Mesothelial cell of epicardium (in vitro differentiated cells): ENCODE data around the gene FCGR3A. TPM values are rescaled to one million over a fixed set of nuclear protein-coding genes. Genes with fewer than 3 reads are reported as not detected.
"Not testable (repeated sequence)": the region's sequence is repeated elsewhere in the genome, so short reads cannot be mapped to it uniquely, and the experiment has no call there.

Experiments
- DNase-seq, 2 experiments: peaks; one replicate each; pipeline ENCODE4 v3.0.0; 2021; ENCODE audit warnings: low spot score in 2 of 2; ENCODE audit not compliant: unreplicated experiment in 2 of 2
- H3K27ac Mint-ChIP-seq: 2 replicates; pipeline ENCODE4 v1.8.0; 2021; ENCODE audit warnings: mixed read lengths
- H3K27me3 Mint-ChIP-seq: 2 replicates; pipeline ENCODE4 v1.8.0; 2021; ENCODE audit warnings: low read depth, mixed read lengths
- H3K36me3 Mint-ChIP-seq: 2 replicates; pipeline ENCODE4 v1.8.0; 2021; ENCODE audit warnings: mixed read lengths
- H3K4me1 Mint-ChIP-seq: 2 replicates; pipeline ENCODE4 v1.8.0; 2021; ENCODE audit warnings: mixed read lengths
- H3K4me3 Mint-ChIP-seq: 2 replicates; pipeline ENCODE4 v1.8.0; 2021; ENCODE audit warnings: mild to moderate bottlenecking, moderate library complexity, mixed read lengths
- H3K9me3 Mint-ChIP-seq: 2 replicates; pipeline ENCODE4 v1.8.0; 2021; ENCODE audit warnings: mixed read lengths
- total RNA-seq: library from RNA; stranded (reverse); gene quantifications from 3 replicates; pipeline ENCODE4 v1.2.1, GENCODE V29; 2021
- TF ChIP-seq, protein P1 (sequence below): fragments of 200-600 bp; sonication (generic); IDR thresholded peaks from one replicate; pipeline ENCODE4 v1.5.0; 2021; ENCODE audit warnings: antibody characterized with exemption; ENCODE audit not compliant: unreplicated experiment

Gene FCGR3A
- total RNA-seq, 1 donor from 2014 or later: not detected

DNA sequence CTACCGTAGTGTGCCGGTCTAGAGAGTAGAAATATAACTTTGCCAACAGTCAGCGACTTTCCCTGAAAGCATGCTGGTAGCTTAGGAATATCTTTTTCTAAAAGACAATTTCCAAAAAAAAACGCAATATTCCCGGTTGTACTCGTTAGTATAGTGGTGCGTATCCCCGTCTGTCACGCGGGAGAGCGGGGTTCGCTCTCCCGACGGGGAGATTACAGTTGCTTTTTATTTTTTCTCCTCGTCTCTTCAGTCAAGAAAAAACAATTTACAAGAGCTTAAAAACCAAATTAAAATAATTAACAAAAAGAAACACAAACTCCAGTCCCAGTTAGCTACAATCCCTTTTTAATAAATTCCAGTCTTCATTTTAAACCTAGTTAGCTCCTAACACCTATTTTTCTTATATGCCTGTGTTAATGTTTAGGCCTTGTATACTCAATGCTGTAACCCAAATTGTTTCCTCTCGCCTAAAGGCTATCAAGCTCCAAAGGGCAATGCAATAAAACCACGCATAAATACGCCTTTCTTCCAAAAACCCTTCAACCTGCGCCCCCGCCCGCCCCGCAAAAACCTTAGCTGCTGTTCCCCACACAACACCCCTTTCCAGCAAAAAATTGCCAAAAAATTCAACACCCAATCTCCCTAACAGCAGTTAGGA, 17.5 kb downstream of the FCGR3A start:
- peaks cover 14% of the 10 kb centered on the region for H3K4me1 Mint-ChIP-seq
- DNase-seq: no peak
- peaks cover 5% of the 10 kb centered on the region for H3K9me3 Mint-ChIP-seq
- H3K36me3 Mint-ChIP-seq: no peaks in the 10 kb centered on the region
- TF ChIP-seq, protein P1, sequence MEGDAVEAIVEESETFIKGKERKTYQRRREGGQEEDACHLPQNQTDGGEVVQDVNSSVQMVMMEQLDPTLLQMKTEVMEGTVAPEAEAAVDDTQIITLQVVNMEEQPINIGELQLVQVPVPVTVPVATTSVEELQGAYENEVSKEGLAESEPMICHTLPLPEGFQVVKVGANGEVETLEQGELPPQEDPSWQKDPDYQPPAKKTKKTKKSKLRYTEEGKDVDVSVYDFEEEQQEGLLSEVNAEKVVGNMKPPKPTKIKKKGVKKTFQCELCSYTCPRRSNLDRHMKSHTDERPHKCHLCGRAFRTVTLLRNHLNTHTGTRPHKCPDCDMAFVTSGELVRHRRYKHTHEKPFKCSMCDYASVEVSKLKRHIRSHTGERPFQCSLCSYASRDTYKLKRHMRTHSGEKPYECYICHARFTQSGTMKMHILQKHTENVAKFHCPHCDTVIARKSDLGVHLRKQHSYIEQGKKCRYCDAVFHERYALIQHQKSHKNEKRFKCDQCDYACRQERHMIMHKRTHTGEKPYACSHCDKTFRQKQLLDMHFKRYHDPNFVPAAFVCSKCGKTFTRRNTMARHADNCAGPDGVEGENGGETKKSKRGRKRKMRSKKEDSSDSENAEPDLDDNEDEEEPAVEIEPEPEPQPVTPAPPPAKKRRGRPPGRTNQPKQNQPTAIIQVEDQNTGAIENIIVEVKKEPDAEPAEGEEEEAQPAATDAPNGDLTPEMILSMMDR: no peak
- peak overlapping the region; percentile 52 for H3K27ac Mint-ChIP-seq
- peaks cover 49% of the 10 kb centered on the region for H3K27me3 Mint-ChIP-seq
- peak overlapping the region; percentile 58 for H3K4me3 Mint-ChIP-seq

GRCh38 chr1:161530671-161531641, 18.7 kb downstream of the FCGR3A start:
- Mint-ChIP-seq H3K4me1 (peaks cover 14% of the 10 kb centered on the region), H3K27me3 (peaks cover 56% of the 10 kb centered on the region), H3K27ac (peak overlapping the region; percentile 95), H3K4me3 (peak overlapping the region; percentile 95)
- DNase-seq: peak; percentile 63 to 85
- not testable (repeated sequence) for H3K9me3 Mint-ChIP-seq, H3K36me3 Mint-ChIP-seq

- Mint-ChIP-seq H3K27me3 (peaks cover 61% of the 10 kb centered on the region), H3K4me3 (peak overlapping the region; percentile 95), H3K27ac (peak overlapping the region; percentile 95), H3K4me1 (peaks cover 14% of the 10 kb centered on the region)
- DNase-seq: peak in 1 of 2 experiments; percentile 71
- H3K9me3 Mint-ChIP-seq, H3K36me3 Mint-ChIP-seq: not testable (repeated sequence)
These were observed 19.5 kb downstream of the FCGR3A start for GRCh38 chr1:161530158-161530557.

- H3K4me1 Mint-ChIP-seq: peaks cover 17% of the 10 kb centered on the region
- H3K36me3 Mint-ChIP-seq, H3K27ac Mint-ChIP-seq, DNase-seq, H3K9me3 Mint-ChIP-seq: not testable (repeated sequence)
- peak overlapping the region; percentile 95 for H3K4me3 Mint-ChIP-seq
- peaks cover 65% of the 10 kb centered on the region for H3K27me3 Mint-ChIP-seq
These were observed 20.0 kb downstream of the FCGR3A start for GRCh38 chr1:161529463-161530104.

DNA sequence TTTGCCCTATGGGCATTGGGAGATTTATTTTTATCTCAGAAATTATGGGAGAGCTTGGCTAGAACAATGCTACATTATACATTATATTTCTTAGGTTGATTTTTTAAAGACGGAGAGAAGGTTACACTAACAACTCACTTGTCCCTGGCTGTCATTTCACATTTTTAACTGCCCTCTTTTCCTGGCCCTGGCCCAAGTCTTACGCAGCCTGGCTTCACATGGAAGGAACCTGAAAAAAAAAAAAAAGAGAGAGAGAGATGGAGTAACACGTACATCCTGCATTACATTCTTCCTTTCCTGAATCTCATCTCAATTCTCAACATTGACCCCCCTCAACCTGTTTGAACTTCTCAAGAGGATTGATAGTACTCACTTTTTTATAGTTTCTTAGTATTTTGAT, 21.1 kb downstream of the FCGR3A start:
- Mint-ChIP-seq H3K27me3 (peaks cover 69% of the 10 kb centered on the region), H3K4me1 (peaks cover 18% of the 10 kb centered on the region)

DNA sequence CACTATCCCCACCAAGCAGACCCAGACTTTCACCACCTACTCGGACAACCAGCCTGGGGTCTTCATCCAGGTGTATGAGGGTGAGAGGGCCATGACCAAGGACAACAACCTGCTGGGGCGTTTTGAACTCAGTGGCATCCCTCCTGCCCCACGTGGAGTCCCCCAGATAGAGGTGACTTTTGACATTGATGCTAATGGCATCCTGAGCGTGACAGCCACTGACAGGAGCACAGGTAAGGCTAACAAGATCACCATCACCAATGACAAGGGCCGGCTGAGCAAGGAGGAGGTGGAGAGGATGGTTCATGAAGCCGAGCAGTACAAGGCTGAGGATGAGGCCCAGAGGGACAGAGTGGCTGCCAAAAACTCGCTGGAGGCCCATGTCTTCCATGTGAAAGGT, 23.7 kb downstream of the FCGR3A start:
- H3K36me3 Mint-ChIP-seq: not testable (repeated sequence)
- Mint-ChIP-seq H3K4me1 (peaks cover 12% of the 10 kb centered on the region), H3K27me3 (peaks cover 76% of the 10 kb centered on the region)

More for the DNA sequence above, 21.1 kb downstream of the FCGR3A start:
- DNase-seq, H3K9me3 Mint-ChIP-seq, H3K27ac Mint-ChIP-seq, H3K36me3 Mint-ChIP-seq, H3K4me3 Mint-ChIP-seq: not testable (repeated sequence)

GRCh38 chr1:161525321-161525720, 24.3 kb downstream of the FCGR3A start:
- not testable (repeated sequence) for H3K27ac Mint-ChIP-seq, H3K36me3 Mint-ChIP-seq, DNase-seq, H3K9me3 Mint-ChIP-seq
- peak overlapping the region; percentile 85 for H3K4me3 Mint-ChIP-seq
- peaks cover 80% of the 10 kb centered on the region for H3K27me3 Mint-ChIP-seq
- peaks cover 12% of the 10 kb centered on the region for H3K4me1 Mint-ChIP-seq

More for the DNA sequence above, 23.7 kb downstream of the FCGR3A start:
- not testable (repeated sequence) for H3K4me3 Mint-ChIP-seq, DNase-seq, H3K9me3 Mint-ChIP-seq, H3K27ac Mint-ChIP-seq

DNA sequence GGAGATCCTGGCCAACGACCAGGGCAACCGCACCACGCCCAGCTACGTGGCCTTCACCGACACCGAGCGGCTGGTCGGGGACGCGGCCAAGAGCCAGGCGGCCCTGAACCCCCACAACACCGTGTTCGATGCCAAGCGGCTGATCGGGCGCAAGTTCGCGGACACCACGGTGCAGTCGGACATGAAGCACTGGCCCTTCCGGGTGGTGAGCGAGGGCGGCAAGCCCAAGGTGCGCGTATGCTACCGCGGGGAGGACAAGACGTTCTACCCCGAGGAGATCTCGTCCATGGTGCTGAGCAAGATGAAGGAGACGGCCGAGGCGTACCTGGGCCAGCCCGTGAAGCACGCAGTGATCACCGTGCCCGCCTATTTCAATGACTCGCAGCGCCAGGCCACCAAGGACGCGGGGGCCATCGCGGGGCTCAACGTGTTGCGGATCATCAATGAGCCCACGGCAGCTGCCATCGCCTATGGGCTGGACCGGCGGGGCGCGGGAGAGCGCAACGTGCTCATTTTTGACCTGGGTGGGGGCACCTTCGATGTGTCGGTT, 24.8 kb downstream of the FCGR3A start:
- peak overlapping the region; percentile 85 for H3K4me3 Mint-ChIP-seq
- H3K9me3 Mint-ChIP-seq: not testable (repeated sequence)

GRCh38 chr1:161523817-161524741, 25.5 kb downstream of the FCGR3A start, which contains the start of gene HSPA6:
TSS of gene HSPA6 (plus strand) at chr1:161524540. CDS start at chr1:161524659, 119 bp downstream.
- peaks cover 77% of the 10 kb centered on the region for H3K27me3 Mint-ChIP-seq

More for the DNA sequence above, 24.8 kb downstream of the FCGR3A start:
- peaks cover 78% of the 10 kb centered on the region for H3K27me3 Mint-ChIP-seq
- not testable (repeated sequence) for H3K27ac Mint-ChIP-seq, DNase-seq, H3K4me1 Mint-ChIP-seq, H3K36me3 Mint-ChIP-seq

DNA sequence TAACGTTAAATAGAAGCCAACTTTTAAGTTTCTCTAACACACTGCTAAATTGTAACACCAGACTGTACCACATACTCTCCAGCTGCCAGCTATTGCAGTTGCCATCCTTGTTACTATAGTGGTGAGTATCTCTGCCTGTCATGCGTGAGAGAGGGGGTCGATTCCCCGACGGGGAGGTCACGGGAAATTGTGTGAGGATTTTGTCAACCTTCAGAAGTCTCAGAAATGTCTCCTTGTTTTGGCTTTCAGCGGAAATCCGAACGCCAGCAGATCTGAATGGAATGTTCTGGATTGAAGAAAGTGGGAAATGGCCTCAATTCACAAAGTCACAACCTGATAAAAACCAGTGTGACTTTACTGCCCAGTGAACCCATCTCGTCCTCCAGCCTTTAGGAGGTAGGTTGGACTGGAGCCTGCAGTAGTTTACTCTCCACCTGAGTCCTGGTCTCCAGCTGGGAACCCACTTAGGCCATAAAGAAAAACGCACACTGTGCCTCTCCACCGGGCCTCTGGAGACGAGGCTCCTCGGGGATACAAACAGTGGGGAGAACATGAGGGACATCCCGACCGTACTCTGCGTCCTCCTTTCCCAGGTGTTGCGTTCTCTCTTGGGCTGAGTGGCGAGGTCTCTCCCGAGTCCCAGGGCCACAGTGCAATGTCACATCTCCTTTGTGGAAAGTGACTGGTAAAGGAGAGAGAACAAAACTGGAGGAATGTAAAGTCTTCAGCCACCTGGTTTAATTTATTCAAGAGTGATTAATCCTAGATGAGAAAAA, 26.4 kb downstream of the FCGR3A start:
- peaks cover 77% of the 10 kb centered on the region for H3K27me3 Mint-ChIP-seq
- peak overlapping the region; percentile 85 for H3K4me3 Mint-ChIP-seq
- H3K9me3 Mint-ChIP-seq, H3K4me1 Mint-ChIP-seq, H3K36me3 Mint-ChIP-seq, DNase-seq: not testable (repeated sequence)
- peak overlapping the region; percentile 94 for H3K27ac Mint-ChIP-seq

More at GRCh38 chr1:161523817-161524741, 25.5 kb downstream of the FCGR3A start, which contains the start of gene HSPA6:
- Mint-ChIP-seq H3K4me3 (peak within 1 kb of the TSS; percentile 85), H3K27ac (peak within 1 kb of the TSS; percentile 94)
- peak; percentile 49 to 84 for DNase-seq
- H3K9me3 Mint-ChIP-seq, H3K36me3 Mint-ChIP-seq, H3K4me1 Mint-ChIP-seq: not testable (repeated sequence)

- not testable (repeated sequence) for H3K36me3 Mint-ChIP-seq, H3K4me3 Mint-ChIP-seq, DNase-seq, H3K9me3 Mint-ChIP-seq
- Mint-ChIP-seq H3K27ac (peak overlapping the region; percentile 53), H3K4me1 (peaks cover 10% of the 10 kb centered on the region), H3K27me3 (peaks cover 18% of the 10 kb centered on the region)
These were observed 35.7 kb downstream of the FCGR3A start for GRCh38 chr1:161513953-161514352.
